ENCODE data around the gene SLC2A9.

DNA sequence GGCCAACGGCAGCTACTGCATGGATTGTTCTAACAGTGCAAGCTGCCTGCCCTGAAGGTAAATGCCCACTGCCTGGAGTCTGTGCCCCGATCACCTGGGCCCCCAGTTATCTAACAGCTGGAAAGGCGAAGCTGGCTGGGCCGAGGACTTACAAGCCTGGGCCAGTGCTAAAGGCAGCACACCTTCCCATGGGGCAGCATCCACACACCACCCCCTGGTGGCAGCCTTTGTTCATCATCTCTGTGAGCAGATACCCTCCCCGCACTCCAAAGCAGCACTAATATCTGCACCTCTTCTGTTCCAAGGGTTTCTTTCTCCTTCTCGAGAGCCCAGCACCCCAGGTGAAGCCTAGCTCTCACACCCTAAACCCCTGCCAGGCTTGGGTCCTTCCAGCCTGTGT, 7.6 kb downstream of the SLC2A9 start:
- TF ChIP-seq FOXM1 (IDR thresholded peaks at IDR 0.05; ENCODE audit: borderline replicate concordance) (no peak), ELF4 (IDR thresholded peaks at IDR 0.05) (no peak), FOXA1 (IDR thresholded peaks at IDR 0.05) (no peak), NFRKB (IDR thresholded peaks at IDR 0.05) (no peak), FOXK2 (IDR thresholded peaks at IDR 0.05) (no peak), HDGF (IDR thresholded peaks at IDR 0.05; ENCODE audit: borderline replicate concordance) (no peak), ZNF384 (IDR thresholded peaks at IDR 0.05) (no peak), BHLHE40 (IDR thresholded peaks at IDR 0.05; ENCODE audit: borderline replicate concordance) (no peak), SUZ12 (IDR thresholded peaks at IDR 0.05) (no peak), ARNT (IDR thresholded peaks at IDR 0.05) (no peak), TARDBP (IDR thresholded peaks at IDR 0.05) (no peak)
- TF ChIP-seq, protein P1, sequence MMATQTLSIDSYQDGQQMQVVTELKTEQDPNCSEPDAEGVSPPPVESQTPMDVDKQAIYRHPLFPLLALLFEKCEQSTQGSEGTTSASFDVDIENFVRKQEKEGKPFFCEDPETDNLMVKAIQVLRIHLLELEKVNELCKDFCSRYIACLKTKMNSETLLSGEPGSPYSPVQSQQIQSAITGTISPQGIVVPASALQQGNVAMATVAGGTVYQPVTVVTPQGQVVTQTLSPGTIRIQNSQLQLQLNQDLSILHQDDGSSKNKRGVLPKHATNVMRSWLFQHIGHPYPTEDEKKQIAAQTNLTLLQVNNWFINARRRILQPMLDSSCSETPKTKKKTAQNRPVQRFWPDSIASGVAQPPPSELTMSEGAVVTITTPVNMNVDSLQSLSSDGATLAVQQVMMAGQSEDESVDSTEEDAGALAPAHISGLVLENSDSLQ (IDR thresholded peaks at IDR 0.05) = no peak
